Measurements from ENCODE around the gene AXIN2. TPM values are rescaled to one million over a fixed set of nuclear protein-coding genes. Genes with fewer than 3 reads are reported as not detected.

Gene AXIN2
- total RNA-seq, 1 donor from 2014 or later: 21.0 TPM

GRCh38 chr17:65556910-65557348 lies 4.5 kb downstream of the AXIN2 start:
- H3K9me3 ChIP-seq (replicated peaks): no peaks in the 10 kb centered on the region
- no peak for TF ChIP-seq CTCF (IDR thresholded peaks at IDR 0.05; ENCODE audit: borderline replicate concordance)
- peaks cover 3% of the 10 kb centered on the region for H3K4me1 ChIP-seq
- no peaks in the 10 kb centered on the region for H3K36me3 ChIP-seq
- no peak for DNase-seq
- no peak overlapping the region for H3K4me3 ChIP-seq
- intact Hi-C loops (cut with micrococcal nuclease): loop anchor here (5.0 kb wide), 1 partner anchor 100 kb away; no protein-coding TSS in a partner anchor
- H3K27ac ChIP-seq (replicated peaks): no peak overlapping the region
- H3K27me3 ChIP-seq (ENCODE audit: low read depth): no peaks in the 10 kb centered on the region

- peak; percentile 75 for DNase-seq
- no peaks in the 10 kb centered on the region for H3K4me1 ChIP-seq
- no peaks in the 10 kb centered on the region for H3K9me3 ChIP-seq (replicated peaks)
- intact Hi-C loops (cut with micrococcal nuclease): loop anchor here (5.0 kb wide), 1 partner anchor 99 kb away; no protein-coding TSS in a partner anchor
- H3K27me3 ChIP-seq (ENCODE audit: low read depth): no peaks in the 10 kb centered on the region
- no peak overlapping the region for H3K4me3 ChIP-seq
- TF ChIP-seq CTCF (IDR thresholded peaks at IDR 0.05; ENCODE audit: borderline replicate concordance): peak; percentile 76
- no peak overlapping the region for H3K27ac ChIP-seq (replicated peaks)
- H3K36me3 ChIP-seq: no peaks in the 10 kb centered on the region
These were observed 5.2 kb downstream of the AXIN2 start for GRCh38 chr17:65556014-65556909.

GRCh38 chr17:65554553-65555223 lies 6.8 kb downstream of the AXIN2 start:
- Histone ChIP-seq H3K27me3 (ENCODE audit: low read depth) (no peaks in the 10 kb centered on the region), H3K4me3 (no peak overlapping the region), H3K27ac (replicated peaks) (no peak overlapping the region), H3K9me3 (replicated peaks) (no peaks in the 10 kb centered on the region), H3K4me1 (no peaks in the 10 kb centered on the region), H3K36me3 (no peaks in the 10 kb centered on the region)
- peak; percentile 61 for DNase-seq
- TF ChIP-seq CTCF (IDR thresholded peaks at IDR 0.05; ENCODE audit: borderline replicate concordance): peak; percentile 39
- intact Hi-C loops (cut with micrococcal nuclease): loop anchor here (5.0 kb wide), 1 partner anchor 97 kb away; no protein-coding TSS in a partner anchor

GRCh38 chr17:65553646-65554552 lies 7.5 kb downstream of the AXIN2 start:
- Histone ChIP-seq H3K9me3 (replicated peaks) (no peaks in the 10 kb centered on the region), H3K4me1 (no peaks in the 10 kb centered on the region), H3K27ac (replicated peaks) (no peak overlapping the region), H3K4me3 (no peak overlapping the region), H3K36me3 (peaks cover 7% of the 10 kb centered on the region), H3K27me3 (ENCODE audit: low read depth) (no peaks in the 10 kb centered on the region)
- DNase-seq: no peak
- intact Hi-C loops (cut with micrococcal nuclease): no loop called here
- TF ChIP-seq CTCF (IDR thresholded peaks at IDR 0.05; ENCODE audit: borderline replicate concordance): no peak

All from left ventricle myocardium inferior (tissue), 1 donor.